HT-29 (cell line): ENCODE results near the gene S100A8. TPM values are rescaled to one million over a fixed set of nuclear protein-coding genes. Genes with fewer than 3 reads are reported as not detected.
"Not testable (repeated sequence)": the region's sequence is repeated elsewhere in the genome, so short reads cannot be mapped to it uniquely, and the experiment has no call there.

Source experiments
- DNase-seq: peaks from one replicate; pipeline ENCODE4 v3.0.0-alpha.2; 2015; ENCODE audit warnings: low spot score
- total RNA-seq: library from RNA; depleted of rRNA; stranded (reverse); fragments of >200 nt; shearing (Covaris generic); gene quantifications from 2 replicates; pipeline ENCODE4 v1.2.3, GENCODE V29; 2014

Gene S100A8
- total RNA-seq, 1 experiment from 2014 or later = not detected

GRCh38 chr1:153417136-153417888, 26.4 kb upstream of the S100A8 start:
- DNase-seq = no peak

DNA sequence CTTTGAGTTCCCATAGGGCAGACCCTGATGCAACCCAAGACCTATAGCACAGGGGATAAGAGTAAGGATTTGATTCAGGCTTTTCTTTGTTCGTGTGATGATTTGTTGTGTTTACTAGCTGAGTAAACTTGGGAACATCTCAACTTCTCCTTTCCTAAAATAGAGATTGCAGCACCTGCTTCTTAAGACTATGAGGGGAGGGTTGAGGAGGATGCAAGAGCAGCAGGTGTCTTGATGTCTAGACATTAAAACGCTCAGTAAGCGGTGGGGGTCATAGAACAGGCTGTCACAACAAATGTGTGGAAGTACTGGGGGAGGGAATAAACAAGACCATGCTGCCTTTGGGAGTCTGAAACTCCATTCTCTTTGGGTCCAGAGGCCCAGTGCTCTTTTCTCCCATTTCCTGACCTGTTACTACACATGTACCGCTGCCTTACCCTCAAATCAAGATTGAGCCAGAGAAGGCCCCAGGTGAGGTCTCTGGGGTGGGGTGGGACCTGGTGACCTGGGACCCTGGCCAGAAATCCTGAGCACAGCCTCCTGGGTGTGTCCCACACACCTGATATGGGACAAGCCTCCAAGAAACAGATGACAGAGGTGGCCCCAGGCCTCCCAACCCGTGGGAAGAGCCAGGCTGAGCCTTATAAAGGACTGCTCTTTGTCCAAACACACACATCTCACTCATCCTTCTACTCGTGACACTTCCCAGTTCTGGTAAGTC, 25.1 kb upstream of the S100A8 start, which contains the start of gene S100A7A:
TSS of gene S100A7A (plus strand) at position 671 of the 721 bp plus-strand sequence. CDS start 1,563 bp downstream, outside the sequence.
- DNase-seq = no peak

DNA sequence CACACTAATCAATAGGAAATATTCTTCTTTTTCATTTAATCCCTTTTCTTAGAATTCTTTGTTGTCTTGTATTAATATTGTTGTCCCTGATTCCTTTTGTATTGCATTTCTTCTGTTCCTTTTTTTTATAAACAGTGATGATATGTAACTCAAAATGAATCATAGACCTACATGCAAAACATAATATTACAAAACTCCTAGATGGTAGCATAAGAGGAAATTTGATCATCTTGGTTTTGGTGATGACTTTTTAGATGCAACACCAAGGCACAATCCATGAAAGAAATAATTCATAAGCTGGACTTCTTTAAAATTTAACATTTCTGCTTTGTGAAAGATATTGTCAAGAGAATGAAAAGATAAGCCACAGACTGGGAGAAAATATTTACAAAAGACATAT, 23.1 kb upstream of the S100A8 start:
- DNase-seq = not testable (repeated sequence)

DNA sequence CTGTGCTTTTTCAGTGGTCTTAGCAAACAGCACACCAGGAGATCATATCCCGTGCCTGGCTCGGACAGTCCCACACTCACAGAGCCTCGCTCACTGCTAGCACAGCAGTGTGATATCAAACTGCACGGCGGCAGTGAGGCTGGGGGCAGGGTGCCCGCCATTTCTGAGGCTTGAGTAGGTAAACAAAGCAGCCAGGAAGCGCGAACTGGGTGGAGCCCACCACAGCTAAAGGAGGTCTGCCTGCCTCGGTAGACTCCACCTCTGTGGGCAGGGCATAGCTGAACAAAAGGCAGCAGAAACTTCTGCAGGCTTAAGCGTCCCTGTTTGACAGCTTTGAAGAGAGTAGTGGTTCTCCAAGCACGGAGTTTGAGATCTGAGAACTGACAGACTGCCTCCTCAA, 16.4 kb upstream of the S100A8 start:
- not testable (repeated sequence) for DNase-seq

- not testable (repeated sequence) for DNase-seq
These were observed 15.1 kb upstream of the S100A8 start for GRCh38 chr1:153405825-153406599.

GRCh38 chr1:153404768-153405167, 13.9 kb upstream of the S100A8 start:
- DNase-seq = peak; percentile 57

DNA sequence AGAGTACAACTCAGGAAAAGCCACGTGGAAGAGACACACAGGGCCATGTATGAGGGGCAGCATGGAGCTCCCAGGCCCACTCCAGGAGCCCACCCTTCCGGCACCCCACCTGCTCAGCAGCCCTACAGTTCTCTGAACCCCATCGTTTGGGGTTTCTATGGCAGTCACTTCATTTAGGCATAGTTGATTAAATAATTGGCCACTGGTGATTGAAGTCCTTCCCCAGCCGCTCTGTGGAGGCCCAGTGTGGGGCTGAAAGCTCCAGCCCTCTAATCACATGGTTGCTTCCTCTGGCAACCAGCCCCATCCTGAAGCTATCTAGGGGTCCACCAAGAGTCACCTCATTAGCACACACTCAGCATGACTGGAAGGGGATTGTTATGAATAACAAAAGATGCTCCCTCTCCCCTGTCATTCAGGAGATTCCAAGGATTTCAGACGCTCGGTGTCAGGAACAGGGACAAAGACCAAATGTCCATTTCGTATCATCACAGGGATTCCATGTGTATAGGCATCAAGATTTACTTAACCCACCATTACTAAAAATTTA, 13.3 kb upstream of the S100A8 start:
- no peak for DNase-seq

DNA sequence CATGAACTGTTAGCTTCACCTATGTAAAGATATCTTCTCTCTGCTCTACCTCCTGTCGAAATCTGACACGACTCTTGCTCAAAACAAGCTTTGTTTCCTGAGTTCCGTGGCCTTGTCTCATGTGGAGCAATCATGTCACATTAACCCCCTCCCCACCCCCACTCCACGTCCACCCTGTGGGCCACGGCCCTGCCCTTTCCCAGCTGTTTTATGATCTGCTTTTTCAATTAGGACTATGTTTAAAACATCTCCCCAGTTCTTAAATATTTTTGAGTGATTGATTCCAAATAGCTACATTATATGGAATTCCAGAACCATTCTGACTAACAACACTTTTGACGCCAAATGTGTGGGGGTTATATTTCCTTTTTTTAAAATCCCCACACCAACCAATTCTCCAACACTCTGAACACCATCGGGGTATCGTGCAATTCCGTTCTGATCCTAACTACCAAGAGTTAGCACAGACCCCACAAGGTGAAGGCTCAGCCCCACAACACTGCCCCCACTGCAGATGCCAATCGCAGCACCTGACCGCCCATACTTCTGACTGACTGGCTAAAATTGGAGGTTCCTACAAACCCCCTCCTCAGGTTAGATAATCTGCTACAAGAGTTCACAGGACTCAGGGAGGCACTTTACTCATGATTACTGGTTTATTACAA, 12.7 kb upstream of the S100A8 start:
- no peak for DNase-seq

- no peak for DNase-seq
These were observed 11.4 kb upstream of the S100A8 start for GRCh38 chr1:153402226-153402625.

- DNase-seq = no peak
These were observed 10.6 kb upstream of the S100A8 start for GRCh38 chr1:153401461-153401860.

DNA sequence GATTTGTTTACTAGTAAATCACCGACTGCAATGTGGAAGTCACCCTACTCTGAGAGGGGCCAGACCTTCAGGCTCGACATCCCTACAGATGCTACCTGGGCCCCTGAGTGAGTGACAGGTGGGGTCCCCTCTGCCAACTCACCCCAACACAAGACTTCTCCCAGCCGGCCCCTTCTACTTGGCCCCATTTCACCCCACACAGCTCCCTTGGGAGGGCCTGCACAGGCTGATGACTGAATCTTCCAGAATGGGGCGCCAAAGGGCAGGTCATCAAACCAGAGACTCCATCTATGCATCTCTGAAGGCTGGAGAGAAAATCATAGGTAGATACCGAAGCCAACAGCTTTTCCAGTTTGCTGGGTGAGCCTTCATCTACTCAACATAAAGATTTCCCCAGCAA, 9.4 kb upstream of the S100A8 start:
- DNase-seq = peak; percentile 2

DNA sequence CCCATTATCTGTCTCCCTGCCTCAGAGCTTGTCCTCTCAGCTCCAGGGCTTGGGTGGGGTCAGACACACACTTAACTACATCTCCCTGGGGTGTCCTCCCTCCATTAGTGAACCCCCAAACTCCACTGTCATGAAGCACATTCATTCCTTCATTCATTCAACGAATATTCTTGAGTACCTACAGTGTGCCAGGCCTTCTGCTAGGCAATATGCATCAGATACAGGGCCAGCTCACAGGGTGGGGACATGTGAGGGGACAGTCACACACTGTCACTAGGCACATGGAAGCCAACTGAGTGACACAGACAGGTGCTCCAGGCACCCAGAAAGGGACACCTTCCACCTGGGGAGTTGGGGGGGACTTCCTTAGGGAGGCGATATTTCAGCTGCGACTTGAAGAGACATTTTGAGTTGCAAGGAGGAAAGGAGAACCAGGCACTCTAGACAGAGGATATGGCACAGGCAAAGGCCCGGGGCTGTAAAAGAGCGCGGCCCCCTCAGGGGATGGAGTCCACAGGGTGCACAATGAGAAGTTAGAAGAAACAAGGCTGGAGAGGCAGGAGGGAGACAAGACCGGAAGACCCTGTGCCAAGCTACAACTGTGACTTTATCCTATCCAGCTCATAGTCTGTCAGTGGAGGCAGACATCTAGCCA, 8.7 kb upstream of the S100A8 start:
- no peak for DNase-seq

GRCh38 chr1:153397924-153398651, 7.2 kb upstream of the S100A8 start:
- no peak for DNase-seq

GRCh38 chr1:153397051-153397923, 6.4 kb upstream of the S100A8 start:
- DNase-seq = no peak

GRCh38 chr1:153396461-153396860, 5.6 kb upstream of the S100A8 start:
- DNase-seq = no peak

- no peak for DNase-seq
These were observed 4.9 kb upstream of the S100A8 start for GRCh38 chr1:153395776-153396175.

DNA sequence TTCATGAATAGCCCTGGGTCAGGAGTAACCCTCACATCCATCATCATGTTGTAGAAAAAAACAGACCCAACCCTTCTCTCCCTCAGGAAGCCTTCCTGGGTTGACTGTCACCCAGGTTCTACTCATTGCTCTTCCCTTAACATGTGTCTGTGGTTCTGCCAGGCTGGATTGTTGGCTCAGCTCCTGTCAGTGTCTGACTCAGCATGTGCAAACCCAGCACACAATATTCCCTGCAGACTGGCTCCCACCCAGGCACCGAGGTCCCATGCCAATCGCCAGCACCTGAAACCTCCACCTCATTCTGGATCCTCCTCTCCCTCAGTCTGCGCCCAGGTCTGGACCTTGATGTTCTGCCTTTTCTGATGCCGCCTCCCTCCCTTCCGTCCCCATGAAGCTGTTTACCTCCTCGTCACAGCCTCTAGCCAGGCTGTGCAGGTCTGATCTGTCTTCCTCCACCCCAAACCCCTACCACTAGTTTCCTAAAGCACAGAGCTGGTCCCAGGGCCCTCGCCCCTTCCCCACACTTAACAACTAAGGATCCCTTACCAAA, 4.3 kb upstream of the S100A8 start:
- DNase-seq = no peak

DNA sequence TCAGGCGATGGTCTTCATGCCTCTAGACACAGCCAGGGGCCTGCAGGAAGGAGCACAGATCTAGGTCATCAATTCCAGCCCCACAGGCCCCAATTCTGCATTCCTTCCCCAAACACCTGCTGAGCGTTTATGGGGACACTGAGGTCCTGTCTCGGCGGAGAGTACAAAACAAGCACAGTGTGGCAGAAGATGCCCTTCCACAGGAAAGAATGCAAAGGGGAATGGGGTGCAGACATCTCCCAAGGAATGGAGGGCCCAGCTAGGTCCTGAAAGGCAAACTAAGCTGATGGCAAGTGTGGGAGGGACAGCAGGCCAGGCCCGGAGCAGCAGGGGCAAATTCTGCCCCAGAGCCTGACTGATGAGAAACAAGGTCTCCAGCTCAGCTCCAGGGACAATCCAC, 3.5 kb upstream of the S100A8 start:
- DNase-seq = no peak

DNA sequence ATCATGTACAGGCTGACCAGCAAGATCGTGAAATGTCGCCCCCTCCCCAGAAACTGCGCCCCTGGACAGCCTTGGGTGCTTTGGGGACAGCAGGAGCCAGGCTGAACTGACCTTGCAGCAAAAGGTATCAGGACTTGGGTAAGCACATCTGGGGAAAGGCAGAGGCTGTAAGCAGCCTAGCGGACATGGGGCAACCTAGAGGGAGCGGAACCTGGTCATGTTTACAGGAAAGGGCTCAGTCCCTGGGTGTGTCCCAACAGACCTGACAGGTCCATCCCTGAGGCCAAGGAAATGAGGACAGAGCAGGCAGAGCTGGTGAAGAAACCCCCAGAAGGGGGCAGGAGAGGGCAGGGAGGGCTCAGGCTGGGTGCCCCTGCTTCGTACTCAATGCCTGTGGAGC, 3.1 kb upstream of the S100A8 start:
- no peak for DNase-seq
